ENCODE results near the gene WDR54. TPM values are rescaled to one million over a fixed set of nuclear protein-coding genes. Genes with fewer than 3 reads are reported as not detected.

The WDR54 gene
- total RNA-seq, 4 donors from 2014 or later = 1.2 to 2.5 (median 2.3) TPM; not detected in 1

DNA sequence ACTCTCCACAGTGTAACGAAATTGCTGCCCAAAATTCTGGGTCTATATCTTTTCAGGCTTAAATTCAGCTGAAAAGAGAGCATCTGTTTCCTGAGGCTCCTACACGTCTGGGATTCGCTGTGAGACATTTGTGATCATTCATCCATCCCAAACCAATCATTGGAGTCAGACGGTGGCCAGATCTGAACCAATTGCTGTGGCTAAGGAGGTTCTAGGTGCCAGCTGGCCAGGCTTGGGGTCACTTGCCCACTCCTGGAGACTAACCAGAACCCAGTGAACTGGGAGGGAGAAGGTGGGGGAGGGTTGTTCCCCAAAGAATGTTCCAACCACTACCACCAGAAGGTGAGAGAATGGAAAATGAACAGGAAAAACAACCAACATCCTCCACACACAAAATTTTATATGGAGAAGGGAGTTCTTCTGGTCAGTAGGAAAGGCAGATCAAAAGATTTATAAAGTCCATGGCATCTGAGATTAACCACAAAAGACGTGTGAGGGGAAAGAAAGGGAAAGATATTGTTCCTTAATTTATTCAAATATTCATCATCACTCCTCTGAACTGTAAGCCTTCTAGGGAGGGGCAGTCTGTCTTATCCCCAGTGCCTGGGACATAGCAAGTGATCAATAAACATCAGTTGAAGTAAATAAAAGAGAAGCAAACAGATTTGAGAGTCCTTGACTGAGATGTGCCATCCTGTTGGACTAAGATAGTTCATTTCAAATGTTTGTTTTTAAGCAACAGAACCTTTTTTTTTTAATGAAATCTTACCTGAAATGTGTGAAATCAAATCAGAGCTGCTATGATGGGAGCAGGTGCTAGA, 23.2 kb downstream of the WDR54 start:
- no peak overlapping the region for H3K27ac ChIP-seq
- H3K4me1 ChIP-seq = peaks cover 0 to 22% (median 9%) of the 10 kb centered on the region in 4 donors
- no peak overlapping the region for H3K4me3 ChIP-seq
- H3K36me3 ChIP-seq = no peaks in the 10 kb centered on the region
- H3K9me3 ChIP-seq = no peaks in the 10 kb centered on the region
- no peaks in the 10 kb centered on the region for H3K27me3 ChIP-seq
- TF ChIP-seq POLR2A (IDR thresholded peaks at IDR 0.05) = no peak
- TF ChIP-seq, protein P1, sequence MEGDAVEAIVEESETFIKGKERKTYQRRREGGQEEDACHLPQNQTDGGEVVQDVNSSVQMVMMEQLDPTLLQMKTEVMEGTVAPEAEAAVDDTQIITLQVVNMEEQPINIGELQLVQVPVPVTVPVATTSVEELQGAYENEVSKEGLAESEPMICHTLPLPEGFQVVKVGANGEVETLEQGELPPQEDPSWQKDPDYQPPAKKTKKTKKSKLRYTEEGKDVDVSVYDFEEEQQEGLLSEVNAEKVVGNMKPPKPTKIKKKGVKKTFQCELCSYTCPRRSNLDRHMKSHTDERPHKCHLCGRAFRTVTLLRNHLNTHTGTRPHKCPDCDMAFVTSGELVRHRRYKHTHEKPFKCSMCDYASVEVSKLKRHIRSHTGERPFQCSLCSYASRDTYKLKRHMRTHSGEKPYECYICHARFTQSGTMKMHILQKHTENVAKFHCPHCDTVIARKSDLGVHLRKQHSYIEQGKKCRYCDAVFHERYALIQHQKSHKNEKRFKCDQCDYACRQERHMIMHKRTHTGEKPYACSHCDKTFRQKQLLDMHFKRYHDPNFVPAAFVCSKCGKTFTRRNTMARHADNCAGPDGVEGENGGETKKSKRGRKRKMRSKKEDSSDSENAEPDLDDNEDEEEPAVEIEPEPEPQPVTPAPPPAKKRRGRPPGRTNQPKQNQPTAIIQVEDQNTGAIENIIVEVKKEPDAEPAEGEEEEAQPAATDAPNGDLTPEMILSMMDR (IDR thresholded peaks at IDR 0.05) = no peak
- no peak for DNase-seq

DNA sequence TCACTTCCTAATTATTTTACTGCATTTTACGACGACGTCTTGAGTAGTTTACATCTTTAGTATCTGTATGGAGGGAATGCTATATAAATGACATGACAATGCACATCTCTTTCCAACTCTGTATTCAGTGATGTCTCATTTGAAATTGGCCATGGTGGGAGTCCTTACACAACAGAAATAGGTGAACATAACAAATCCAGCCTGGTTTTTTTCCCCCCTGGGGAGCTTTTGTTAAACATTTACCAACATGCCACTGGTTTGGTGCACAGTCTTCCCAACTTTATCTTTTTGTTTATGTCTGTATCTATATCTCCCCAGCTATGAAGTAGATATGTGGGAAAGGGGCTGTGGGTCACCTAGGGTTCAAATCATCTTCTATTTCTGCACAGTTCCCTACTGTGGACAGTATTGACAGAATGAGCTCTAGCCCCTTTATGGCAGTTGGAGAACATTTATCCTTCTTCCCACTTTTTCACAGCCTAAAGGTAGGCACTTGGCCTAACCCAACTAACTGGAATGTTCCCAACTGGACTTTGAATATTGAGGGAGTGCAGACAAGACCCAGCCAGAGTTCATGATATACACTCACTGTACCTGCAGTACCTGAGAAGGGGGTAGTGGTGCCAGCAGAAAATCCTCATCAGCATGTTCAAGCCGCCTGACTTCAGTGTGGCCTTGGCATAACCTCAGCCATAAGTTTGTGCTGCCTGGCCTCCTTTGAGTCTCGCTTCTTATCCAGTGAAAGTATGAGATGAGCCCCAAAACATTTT, 25.9 kb downstream of the WDR54 start:
- H3K27ac ChIP-seq = peak overlapping the region in 1 of 4 donors; percentile 46
- H3K4me1 ChIP-seq = peaks cover 0 to 10% (median 0%) of the 10 kb centered on the region in 4 donors
- H3K36me3 ChIP-seq = no peaks in the 10 kb centered on the region
- no peak overlapping the region for H3K4me3 ChIP-seq
- DNase-seq = no peak
- no peaks in the 10 kb centered on the region for H3K9me3 ChIP-seq
- TF ChIP-seq POLR2A (IDR thresholded peaks at IDR 0.05) = no peak
- TF ChIP-seq, protein P1 (IDR thresholded peaks at IDR 0.05) = no peak
- H3K27me3 ChIP-seq = no peaks in the 10 kb centered on the region

DNA sequence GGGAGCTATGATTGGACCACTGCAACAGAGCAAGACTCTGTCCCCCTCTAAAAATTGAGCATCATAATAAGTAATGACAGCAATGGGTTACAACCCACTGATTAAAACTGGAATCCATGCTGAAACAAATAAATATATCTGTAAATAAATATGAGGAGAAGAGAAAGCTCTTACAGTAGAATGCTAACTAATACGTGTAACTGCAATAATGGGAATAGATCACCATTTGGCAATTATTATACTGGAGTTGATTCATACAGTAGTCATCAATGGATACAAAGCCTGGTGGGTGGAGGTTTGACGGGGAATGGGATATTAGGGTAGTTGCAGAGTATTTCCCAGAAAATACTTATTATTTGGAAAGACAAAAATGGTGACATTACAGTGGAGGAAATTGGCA, 27.2 kb downstream of the WDR54 start:
- no peaks in the 10 kb centered on the region for H3K36me3 ChIP-seq
- peaks cover 0 to 6% (median 0%) of the 10 kb centered on the region in 4 donors for H3K4me1 ChIP-seq
- no peak overlapping the region for H3K27ac ChIP-seq
- no peaks in the 10 kb centered on the region for H3K9me3 ChIP-seq
- DNase-seq = no peak
- TF ChIP-seq POLR2A (IDR thresholded peaks at IDR 0.05) = no peak
- TF ChIP-seq, protein P1 (IDR thresholded peaks at IDR 0.05) = no peak
- H3K27me3 ChIP-seq = no peaks in the 10 kb centered on the region
- H3K4me3 ChIP-seq = no peak overlapping the region

DNA sequence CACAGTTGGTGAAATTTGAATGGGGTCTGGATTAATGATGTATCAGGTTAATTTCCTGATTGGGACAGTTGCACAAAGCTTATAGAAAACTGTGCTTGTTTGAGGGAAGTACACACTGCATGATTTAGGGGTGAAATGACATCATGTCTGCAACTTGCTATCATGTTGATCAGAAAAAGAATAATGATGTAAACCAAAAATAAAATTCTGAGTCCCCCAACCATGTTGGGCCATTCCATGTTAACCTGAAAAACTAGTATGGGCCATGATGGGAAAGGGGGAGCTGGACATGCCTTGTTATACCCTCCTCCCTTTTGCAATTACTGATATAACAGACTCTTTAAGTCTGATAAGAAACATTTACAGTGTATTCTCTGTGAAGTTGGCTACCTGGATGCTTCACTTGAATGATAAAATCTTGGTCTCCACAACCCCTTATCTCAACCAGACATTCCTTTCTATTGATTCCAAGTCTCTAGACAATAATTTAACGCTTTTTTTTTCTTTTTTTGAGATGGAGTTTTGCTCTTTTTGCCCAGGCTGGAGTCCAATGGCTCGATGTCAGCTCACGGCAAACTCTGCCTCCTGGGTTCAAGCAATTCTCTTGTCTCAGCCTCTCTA, 29.1 kb downstream of the WDR54 start:
- H3K27ac ChIP-seq = no peak overlapping the region
- TF ChIP-seq, protein P1 (IDR thresholded peaks at IDR 0.05) = no peak
- TF ChIP-seq POLR2A (IDR thresholded peaks at IDR 0.05) = no peak
- DNase-seq = no peak
- no peaks in the 10 kb centered on the region for H3K9me3 ChIP-seq
- no peaks in the 10 kb centered on the region for H3K36me3 ChIP-seq
- H3K27me3 ChIP-seq = no peaks in the 10 kb centered on the region
- H3K4me1 ChIP-seq = peaks cover 3 to 6% (median 5%) of the 10 kb centered on the region in 4 donors
- H3K4me3 ChIP-seq = no peak overlapping the region

DNA sequence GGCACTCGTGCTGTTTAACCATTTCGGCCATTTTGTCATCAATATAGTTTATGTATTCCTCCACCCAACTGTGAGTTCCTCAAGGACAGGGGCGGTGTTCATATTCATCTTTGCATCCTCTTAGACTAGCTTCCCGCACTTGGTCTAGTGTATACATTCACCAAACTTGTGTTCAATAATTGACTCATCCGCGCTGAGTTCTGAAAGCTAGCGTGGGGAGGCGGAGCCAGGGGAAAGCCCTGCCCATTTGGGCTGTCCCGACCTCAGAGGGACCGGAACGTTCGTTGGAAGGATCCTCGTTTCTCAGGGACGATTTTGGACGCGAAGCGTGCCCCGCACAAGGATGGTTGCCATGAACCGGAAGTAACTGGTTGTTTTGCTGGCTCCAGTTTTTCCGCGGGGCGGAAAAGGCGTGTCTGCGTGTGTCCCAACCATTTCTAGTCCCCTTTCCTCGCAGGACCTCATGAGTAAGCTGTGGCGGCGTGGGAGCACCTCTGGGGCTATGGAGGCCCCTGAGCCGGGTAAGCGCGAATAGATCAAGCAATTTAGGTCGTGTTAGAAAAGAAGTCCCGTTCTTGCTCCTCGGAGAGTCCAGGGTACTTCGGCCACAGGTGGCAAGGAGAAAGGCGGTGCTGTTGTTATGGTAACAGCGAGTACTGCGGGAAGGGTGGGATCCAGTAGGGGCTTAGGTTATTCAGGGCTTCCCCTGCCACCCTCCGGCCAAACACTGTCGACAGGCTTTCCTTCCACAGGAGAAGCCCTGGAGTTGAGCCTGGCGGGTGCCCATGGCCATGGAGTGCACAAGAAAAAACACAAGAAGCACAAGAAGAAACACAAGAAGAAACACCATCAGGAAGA, 33.4 kb downstream of the WDR54 start, which contains the start of gene INO80B:
INO80B (plus strand) TSS at position 434 of the 858 bp plus-strand sequence; CDS start at position 464, 30 bp downstream.
- H3K36me3 ChIP-seq = no peaks in the 10 kb centered on the region
- peak; percentile 92 to 98 (median 96) for DNase-seq
- no peaks in the 10 kb centered on the region for H3K9me3 ChIP-seq
- peak within 1 kb of the TSS; percentile 52 to 84 (median 68) for H3K4me3 ChIP-seq
- peak within 1 kb of the TSS; percentile 39 to 78 (median 68) for H3K27ac ChIP-seq
- H3K27me3 ChIP-seq = no peaks in the 10 kb centered on the region
- no peak for TF ChIP-seq POLR2A (IDR thresholded peaks at IDR 0.05)
- TF ChIP-seq, protein P1 (IDR thresholded peaks at IDR 0.05) = peak in 2 of 6 experiments; percentile 4 to 8
- H3K4me1 ChIP-seq = peaks cover 6 to 31% (median 12%) of the 10 kb centered on the region in 4 donors
